ENCODE results near the gene KCNE2.

DNA sequence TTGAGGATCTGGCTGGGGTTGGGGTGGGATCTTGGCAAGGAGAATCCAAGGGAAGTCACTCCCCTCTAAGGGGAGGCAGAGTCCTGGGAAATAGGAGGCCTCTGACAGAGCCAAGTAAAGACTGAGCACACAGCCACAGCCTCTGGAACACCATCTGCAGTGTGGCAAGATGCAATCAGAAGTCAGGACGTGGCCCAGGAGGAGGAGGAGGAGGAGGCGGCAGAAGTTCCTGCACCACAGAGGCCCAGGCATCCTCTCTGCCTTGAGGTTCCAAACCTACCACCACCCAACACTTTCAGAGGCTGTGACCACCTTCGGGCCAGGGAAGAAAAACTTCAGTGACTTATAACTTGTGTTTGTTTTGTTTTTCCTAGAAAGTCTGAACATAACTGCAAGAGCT lies 23.7 kb upstream of the KCNE2 start:
- TF ChIP-seq POLR2A (IDR thresholded peaks at IDR 0.05): no peak
- TF ChIP-seq, protein P1, sequence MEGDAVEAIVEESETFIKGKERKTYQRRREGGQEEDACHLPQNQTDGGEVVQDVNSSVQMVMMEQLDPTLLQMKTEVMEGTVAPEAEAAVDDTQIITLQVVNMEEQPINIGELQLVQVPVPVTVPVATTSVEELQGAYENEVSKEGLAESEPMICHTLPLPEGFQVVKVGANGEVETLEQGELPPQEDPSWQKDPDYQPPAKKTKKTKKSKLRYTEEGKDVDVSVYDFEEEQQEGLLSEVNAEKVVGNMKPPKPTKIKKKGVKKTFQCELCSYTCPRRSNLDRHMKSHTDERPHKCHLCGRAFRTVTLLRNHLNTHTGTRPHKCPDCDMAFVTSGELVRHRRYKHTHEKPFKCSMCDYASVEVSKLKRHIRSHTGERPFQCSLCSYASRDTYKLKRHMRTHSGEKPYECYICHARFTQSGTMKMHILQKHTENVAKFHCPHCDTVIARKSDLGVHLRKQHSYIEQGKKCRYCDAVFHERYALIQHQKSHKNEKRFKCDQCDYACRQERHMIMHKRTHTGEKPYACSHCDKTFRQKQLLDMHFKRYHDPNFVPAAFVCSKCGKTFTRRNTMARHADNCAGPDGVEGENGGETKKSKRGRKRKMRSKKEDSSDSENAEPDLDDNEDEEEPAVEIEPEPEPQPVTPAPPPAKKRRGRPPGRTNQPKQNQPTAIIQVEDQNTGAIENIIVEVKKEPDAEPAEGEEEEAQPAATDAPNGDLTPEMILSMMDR (IDR thresholded peaks at IDR 0.05): no peak

Data from lower leg skin (tissue), 3 donors.